Testis (tissue), 3 donors: Measurements from ENCODE around the gene PRM2. TPM values are rescaled to one million over a fixed set of nuclear protein-coding genes. Genes with fewer than 3 reads are reported as not detected.

Experiments
- DNase-seq: peaks from one replicate; pipeline ENCODE4 v3.0.0-alpha.2; 2019
- H3K27ac ChIP-seq, 2 donors: fragments of 200-600 bp; sonication (generic); one replicate each; pipeline ENCODE4 v1.5.1; 2019
- H3K27me3 ChIP-seq: fragments of 200-600 bp; sonication (generic); one replicate; pipeline ENCODE4 v1.5.1; 2019
- H3K36me3 ChIP-seq: fragments of 200-600 bp; sonication (generic); one replicate; pipeline ENCODE4 v1.5.1; 2017; ENCODE audit warnings: low read depth; ENCODE audit errors: missing control alignments
- H3K4me1 ChIP-seq: fragments of 200-600 bp; sonication (generic); one replicate; pipeline ENCODE4 v1.5.1; 2019
- H3K4me3 ChIP-seq, 2 donors: fragments of 200-600 bp; sonication (generic); one replicate each; pipeline ENCODE4 v1.5.1; 2017 to 2019
- H3K9me3 ChIP-seq: fragments of 200-600 bp; sonication (generic); one replicate; pipeline ENCODE4 v1.5.1; 2017
- CTCF ChIP-seq, 3 experiments: fragments of 450-650 bp in 2 of 3; fragments of 200-600 bp in 1 of 3; sonication (generic) in 1 of 3; IDR thresholded peaks; one replicate each; pipeline ENCODE4 v1.5.1; 2016 to 2019; ENCODE audit warnings: antibody characterized with exemption in 3 of 3, mild to moderate bottlenecking in 2 of 3, moderate library complexity in 1 of 3
- POLR2A ChIP-seq: fragments of 450-650 bp; IDR thresholded peaks from one replicate; pipeline ENCODE4 v1.6.1; 2017; ENCODE audit warnings: antibody characterized with exemption, mild to moderate bottlenecking, moderate library complexity
- WGBS, 2 donors: methylation state at CpG; one replicate each; pipeline ENCODE4 v1.1.5; 2018; 5-methylcytosine and 5-hydroxymethylcytosine counted together
- intact Hi-C: fragments of 100-400 bp; cut with DNase I; formaldehyde crosslinking; loops from one replicate; pipeline ENCODE4 v1.15.1; 2023; ENCODE audit warnings: low total_unique reads
- polyA plus RNA-seq: library from polyadenylated mRNA; stranded (reverse); fragments of 350-450 nt; fragmentation: Illumina TruSeq; extraction: RNeasy Lipid Tissue Mini Kit (QIAGEN cat#74804); gene quantifications from one replicate; pipeline ENCODE4 v1.2.3, GENCODE V29; 2014; ENCODE audit warnings: low read depth, low replicate concordance; ENCODE audit not compliant: insufficient read depth
- total RNA-seq, 2 donors: library from RNA; depleted of rRNA; stranded (reverse); fragments of >200 nt; gene quantifications; one replicate each; pipeline ENCODE4 v1.2.3, GENCODE V29; 2016

PRM2 gene
- total and polyA plus RNA-seq, 3 donors from 2014 or later = 3,179 to 16,461 (median 12,441) TPM

GRCh38 chr16:11264155-11264832 lies 12.0 kb downstream of the PRM2 start:
- Histone ChIP-seq H3K27me3 (no peaks in the 10 kb centered on the region), H3K4me3 (no peak overlapping the region), H3K27ac (no peak overlapping the region), H3K4me1 (peaks cover 2% of the 10 kb centered on the region), H3K9me3 (no peaks in the 10 kb centered on the region), H3K36me3 (no peaks in the 10 kb centered on the region)
- WGBS, 2 donors = 76 to 87% methylated on average over 9 of the region's 9 CpGs
- intact Hi-C loops = no loop called here
- TF ChIP-seq CTCF (IDR thresholded peaks at IDR 0.05) = no peak
- TF ChIP-seq POLR2A = no peak
- no peak for DNase-seq

- intact Hi-C loops = no loop called here
- H3K27me3 ChIP-seq = no peaks in the 10 kb centered on the region
- peaks cover 8% of the 10 kb centered on the region for H3K4me1 ChIP-seq
- DNase-seq = no peak
- no peak for TF ChIP-seq CTCF (IDR thresholded peaks at IDR 0.05)
- TF ChIP-seq POLR2A = no peak
- no peak overlapping the region for H3K4me3 ChIP-seq
- no peak overlapping the region for H3K27ac ChIP-seq
- H3K36me3 ChIP-seq = no peaks in the 10 kb centered on the region
- 77 to 80% methylated on average over 4 of the region's 4 CpGs for WGBS, 2 donors
- H3K9me3 ChIP-seq = no peaks in the 10 kb centered on the region
Observed at GRCh38 chr16:11263737-11264136, 12.5 kb downstream of the PRM2 start.

GRCh38 chr16:11262915-11263314 lies 13.4 kb downstream of the PRM2 start:
- no peak for DNase-seq
- TF ChIP-seq CTCF (IDR thresholded peaks at IDR 0.05) (no peak), POLR2A (no peak)
- H3K27ac ChIP-seq = no peak overlapping the region
- H3K27me3 ChIP-seq = no peaks in the 10 kb centered on the region
- no peak overlapping the region for H3K4me3 ChIP-seq
- H3K4me1 ChIP-seq = peaks cover 9% of the 10 kb centered on the region
- intact Hi-C loops = no loop called here
- H3K9me3 ChIP-seq = no peaks in the 10 kb centered on the region
- WGBS, 2 donors = 89% methylated on average over 8 of the region's 8 CpGs
- H3K36me3 ChIP-seq = no peaks in the 10 kb centered on the region

- H3K27ac ChIP-seq = peak overlapping the region in 1 of 2 donors; percentile 39
- H3K4me3 ChIP-seq = no peak overlapping the region
- intact Hi-C loops = no loop called here
- DNase-seq = no peak
- no peaks in the 10 kb centered on the region for H3K27me3 ChIP-seq
- no peaks in the 10 kb centered on the region for H3K9me3 ChIP-seq
- no peaks in the 10 kb centered on the region for H3K36me3 ChIP-seq
- WGBS, 2 donors = 64 to 71% methylated on average over 3 of the region's 3 CpGs
- TF ChIP-seq POLR2A (no peak), CTCF (IDR thresholded peaks at IDR 0.05) (no peak)
- peaks cover 16% of the 10 kb centered on the region for H3K4me1 ChIP-seq
Observed at GRCh38 chr16:11260596-11260966, 15.7 kb downstream of the PRM2 start.
